PC-3 (cell line): ENCODE data around the gene BARHL2. TPM values are rescaled to one million over a fixed set of nuclear protein-coding genes. Genes with fewer than 3 reads are reported as not detected.
A peak's percentile ranks its signal among the peaks of the same experiment; 100 is the strongest.

Experiments
- ATAC-seq: fragments of 200-7000 bp; cut with Tn5 transposase; 2 replicates; pipeline ENCODE4 v1.9.1; 2020; ENCODE audit warnings: mild to moderate bottlenecking, moderate library complexity
- BruUV-seq: library from RNA; stranded (reverse); fragments of 400-500 nt; replicated peaks from 2 replicates; lab custom pipeline; 2021; lab: Mats Ljungman, UMichigan
- CTCF ChIA-PET: fragments of 300-600 bp; sonication (Branson Sonifier 250); formaldehyde crosslinking; loops from one replicate; lab custom pipeline; 2022; ENCODE audit warnings: antibody characterized with exemption; lab: Charles Lee
- POLR2A ChIA-PET: fragments of 300-600 bp; sonication (Branson Sonifier 250); formaldehyde crosslinking; loops from one replicate; lab custom pipeline; 2022; ENCODE audit warnings: antibody characterized with exemption; ENCODE audit not compliant: unreplicated experiment; lab: Charles Lee
- DNase-seq: peaks from one replicate; pipeline ENCODE4 v3.0.0-alpha.2; 2015
- H2AFZ ChIP-seq: fragments of 300-600 bp; sonication (generic); 2 replicates; pipeline ENCODE4 v1.6.0; 2016; ENCODE audit warnings: antibody characterized with exemption, low read length
- H3F3A ChIP-seq: fragments of 300-600 bp; sonication (generic); one replicate; pipeline ENCODE4 v1.6.0; 2017; ENCODE audit warnings: antibody characterized with exemption, low read length, control low read depth, mild to moderate bottlenecking; ENCODE audit not compliant: unreplicated experiment
- H3K27ac ChIP-seq: fragments of 300-600 bp; sonication (generic); 2 replicates; pipeline ENCODE4 v1.5.1; 2016; ENCODE audit warnings: mild to moderate bottlenecking, low read length
- H3K27me3 ChIP-seq: fragments of 300-600 bp; sonication (generic); 2 replicates; pipeline ENCODE4 v1.6.1; 2016; ENCODE audit warnings: low read length, mixed read lengths
- H3K36me3 ChIP-seq: fragments of 300-600 bp; sonication (generic); 2 replicates; pipeline ENCODE4 v1.6.1; 2016; ENCODE audit warnings: low read depth, mixed run types, low read length, mixed read lengths
- H3K4me1 ChIP-seq: fragments of 300-600 bp; sonication (generic); 2 replicates; pipeline ENCODE4 v1.5.1; 2016; ENCODE audit warnings: low read length; ENCODE audit not compliant: insufficient read depth
- H3K4me2 ChIP-seq: fragments of 300-600 bp; sonication (generic); 2 replicates; pipeline ENCODE4 v1.6.0; 2016; ENCODE audit warnings: low read length
- H3K4me3 ChIP-seq: fragments of 300-600 bp; sonication (generic); 2 replicates; pipeline ENCODE4 v1.5.1; 2016; ENCODE audit warnings: mild to moderate bottlenecking, low read length, mixed read lengths
- H3K79me2 ChIP-seq: fragments of 300-600 bp; sonication (generic); 2 replicates; pipeline ENCODE4 v1.6.1; 2017; ENCODE audit warnings: low read length, mixed read lengths
- H3K9ac ChIP-seq: fragments of 300-600 bp; sonication (generic); 2 replicates; pipeline ENCODE4 v1.6.0; 2016; ENCODE audit warnings: mild to moderate bottlenecking, low read length
- H3K9me2 ChIP-seq: fragments of 300-600 bp; sonication (generic); replicated peaks from 2 replicates; pipeline ENCODE4 v1.6.1; 2016; ENCODE audit warnings: mixed run types, low read length, mixed read lengths
- H3K9me3 ChIP-seq: fragments of 300-600 bp; sonication (generic); 2 replicates; pipeline ENCODE4 v1.6.1; 2016; ENCODE audit warnings: low read length, mixed read lengths
- H4K20me1 ChIP-seq: fragments of 300-600 bp; sonication (generic); 2 replicates; pipeline ENCODE4 v1.6.1; 2016; ENCODE audit warnings: low read length, mixed read lengths
- CTCF ChIP-seq: fragments of 300-600 bp; sonication (generic); conservative IDR thresholded peaks from 2 replicates; pipeline ENCODE4 v1.5.1; 2017; ENCODE audit warnings: antibody characterized with exemption, low read depth, mild to moderate bottlenecking, low read length
- EZH2 ChIP-seq: fragments of 300-600 bp; sonication (generic); IDR thresholded peaks from one replicate; pipeline ENCODE4 v1.6.1; 2017; ENCODE audit warnings: antibody characterized with exemption, mild to moderate bottlenecking, low read length; ENCODE audit not compliant: unreplicated experiment
- EZH2phosphoT487 ChIP-seq: fragments of 300-600 bp; sonication (generic); IDR thresholded peaks from 2 replicates; pipeline ENCODE4 v1.6.1; 2018; ENCODE audit warnings: mild to moderate bottlenecking, antibody characterized with exemption, low read length, borderline replicate concordance
- intact Hi-C: fragments of 100-400 bp; cut with micrococcal nuclease; formaldehyde crosslinking; loops from 2 replicates; pipeline ENCODE4 v1.9.0; 2023
- total RNA-seq: library from RNA; depleted of rRNA; stranded (reverse); fragments of >200 nt; gene quantifications from 2 replicates; pipeline ENCODE4 v1.2.3, GENCODE V29; 2014

The BARHL2 gene
- total RNA-seq, 1 experiment from 2014 or later = not detected

GRCh38 chr1:90722874-90723589 is 5.9 kb upstream of the BARHL2 start:
- H3K27me3 ChIP-seq = peaks cover 33% of the 10 kb centered on the region
- no peaks in the 10 kb centered on the region for H3K36me3 ChIP-seq
- BruUV-seq = no TSS peak
- no peaks in the 10 kb centered on the region for H3K9me2 ChIP-seq
- POLR2A ChIA-PET = no interaction called here
- no peaks in the 10 kb centered on the region for H3K79me2 ChIP-seq
- no peak overlapping the region for H3K27ac ChIP-seq
- no peaks in the 10 kb centered on the region for H3F3A ChIP-seq
- DNase-seq = no peak
- no peaks in the 10 kb centered on the region for H3K9me3 ChIP-seq
- H3K4me3 ChIP-seq = no peak overlapping the region
- intact Hi-C loops = loop anchor here (5.0 kb wide), 1 partner anchor 444 kb away; no protein-coding TSS in a partner anchor
- CTCF ChIA-PET = no interaction called here
- H3K9ac ChIP-seq = no peak overlapping the region
- no peak overlapping the region for H2AFZ ChIP-seq
- TF ChIP-seq EZH2phosphoT487 (no peak), CTCF (no peak), EZH2 (no peak)
- no peak for ATAC-seq
- H4K20me1 ChIP-seq = no peaks in the 10 kb centered on the region
- no peak overlapping the region for H3K4me2 ChIP-seq
- 0 out of 2 replicates have a peak, but pooled peaks cover 7% of the 10 kb centered on the region for H3K4me1 ChIP-seq

GRCh38 chr1:90721210-90722194 is 4.4 kb upstream of the BARHL2 start:
- ChIA-PET POLR2A (interaction anchor here (0.6 kb wide), 1 partner anchor 236 kb away, joined by 3 read pairs; no protein-coding TSS in a partner anchor), CTCF (interaction anchor here (0.5 to 1.1 kb wide), 12 partner anchors 13 to 1887 kb away, joined by 3 to 17 read pairs (median 3); partner anchors contain the start of gene ZNF644)
- peak; percentile 83 for DNase-seq
- H3K9me2 ChIP-seq = no peaks in the 10 kb centered on the region
- no TSS peak for BruUV-seq
- H3K4me2 ChIP-seq = peak overlapping the region; percentile 25
- H3K9me3 ChIP-seq = no peaks in the 10 kb centered on the region
- peak; percentile 65 for ATAC-seq
- no peak overlapping the region for H3K4me3 ChIP-seq
- H3K27me3 ChIP-seq = peaks cover 24% of the 10 kb centered on the region
- intact Hi-C loops = loop anchor here (1.0 to 5.0 kb wide), 5 partner anchors 243 to 605 kb away; no protein-coding TSS in a partner anchor
- no peak overlapping the region for H3K9ac ChIP-seq
- no peak overlapping the region for H3K27ac ChIP-seq
- no peaks in the 10 kb centered on the region for H3F3A ChIP-seq
- H3K4me1 ChIP-seq = 0 out of 2 replicates have a peak, but pooled peaks cover 7% of the 10 kb centered on the region
- H3K36me3 ChIP-seq = no peaks in the 10 kb centered on the region
- H3K79me2 ChIP-seq = no peaks in the 10 kb centered on the region
- H2AFZ ChIP-seq = no peak overlapping the region; the same call in 1 of the 2 replicates
- TF ChIP-seq CTCF (peak; percentile 86), EZH2phosphoT487 (no peak)
- H4K20me1 ChIP-seq = no peaks in the 10 kb centered on the region
